Stimulated activated CD8-positive, alpha-beta memory T cell treated with anti-CD3 and anti-CD28 coated beads, Interleukin-12 subunit alpha, Interleukin-12 subunit beta, amount 100 ng/mL, for 24 hours (primary cell): ENCODE results near the gene BNIP3.
"Not testable (repeated sequence)": the region's sequence is repeated elsewhere in the genome, so short reads cannot be mapped to it uniquely, and the experiment has no call there.

Source experiments
- DNase-seq: peaks from one replicate; pipeline ENCODE4 v3.0.0-alpha.2; 2020; ENCODE audit errors: extremely low read depth

Gene BNIP3

GRCh38 chr10:131929122-131929845 lies 52.4 kb downstream of the BNIP3 start:
- no peak for DNase-seq

GRCh38 chr10:131928248-131929095 lies 53.3 kb downstream of the BNIP3 start:
- peak; percentile 33 for DNase-seq

GRCh38 chr10:131926743-131927595 lies 54.8 kb downstream of the BNIP3 start:
- DNase-seq: no peak

- DNase-seq: no peak
Observed at GRCh38 chr10:131926253-131926652, 55.5 kb downstream of the BNIP3 start.

- no peak for DNase-seq
Observed at GRCh38 chr10:131925716-131926115, 56.0 kb downstream of the BNIP3 start.

- no peak for DNase-seq
Observed at GRCh38 chr10:131925011-131925649, 56.6 kb downstream of the BNIP3 start.

- DNase-seq: no peak
Observed at GRCh38 chr10:131923038-131923756, 58.5 kb downstream of the BNIP3 start.

- no peak for DNase-seq
Observed at GRCh38 chr10:131921184-131921583, 60.5 kb downstream of the BNIP3 start.

GRCh38 chr10:131920693-131921092 lies 61.0 kb downstream of the BNIP3 start:
- no peak for DNase-seq

GRCh38 chr10:131920151-131920550 lies 61.6 kb downstream of the BNIP3 start:
- no peak for DNase-seq

- DNase-seq: not testable (repeated sequence)
Observed at GRCh38 chr10:131919461-131919860, 62.3 kb downstream of the BNIP3 start.
